Peyer's patch (tissue), 4 donors: ENCODE measurements around the gene SIRT5.

Experiments
- CTCF ChIP-seq, 6 experiments: fragments of 450-650 bp in 4 of 6; fragments of 200-600 bp in 2 of 6; sonication (generic) in 1 of 6; IDR thresholded peaks; one replicate each; pipeline ENCODE4 v1.5.1; 2017 to 2019; ENCODE audit warnings: antibody characterized with exemption in 6 of 6, mild to moderate bottlenecking in 3 of 6, moderate library complexity in 1 of 6
- POLR2A ChIP-seq, 2 donors: fragments of 450-650 bp; IDR thresholded peaks; one replicate each; pipeline ENCODE4 v1.5.1; 2017; ENCODE audit warnings: antibody characterized with exemption in 2 of 2, mild to moderate bottlenecking in 2 of 2, moderate library complexity in 2 of 2

GRCh38 chr6:13660273-13660672 lies 85.9 kb downstream of the SIRT5 start:
- TF ChIP-seq CTCF (IDR thresholded peaks at IDR 0.05): no peak
- TF ChIP-seq POLR2A (IDR thresholded peaks at IDR 0.05): no peak
